ENCODE results near the gene ANKHD1. TPM values are rescaled to one million over a fixed set of nuclear protein-coding genes. Genes with fewer than 3 reads are reported as not detected.
A peak's percentile ranks its signal among the peaks of the same experiment; 100 is the strongest.

ANKHD1 gene
- total RNA-seq, 2 experiments from 2014 or later, result 148 to 156 TPM

DNA sequence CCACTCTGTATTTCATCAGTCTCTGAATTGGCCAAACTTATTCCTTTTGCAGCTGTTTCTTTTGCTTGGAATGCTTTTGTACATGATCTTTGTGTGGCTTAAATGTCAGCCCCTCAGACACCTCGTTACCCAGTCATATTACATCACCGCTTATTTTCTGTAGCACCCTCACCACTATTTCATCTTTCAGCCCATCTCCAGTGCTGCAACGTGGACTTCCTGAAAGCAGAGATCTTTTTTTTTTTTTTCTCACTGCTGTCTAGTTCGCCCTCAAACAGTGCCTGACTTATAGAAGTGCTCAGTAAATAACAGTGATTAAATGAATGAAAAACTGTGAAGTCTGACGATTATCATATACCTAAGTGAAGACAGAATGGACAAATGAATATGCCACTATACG, 154.8 kb downstream of the ANKHD1 start:
- POLR2A ChIA-PET, result interaction anchor here (0.6 to 2.0 kb wide), 6 partner anchors 8 to 135 kb away, joined by 4 to 23 read pairs (median 8); partner anchors contain the start of genes EIF4EBP3, HARS1, HARS2 and WDR55
- Mint-ChIP-seq H3K36me3 (peaks cover 32% of the 10 kb centered on the region), H3K9me3 (no peaks in the 10 kb centered on the region), H3K4me1 (peaks cover 49% of the 10 kb centered on the region), H3K27ac (peak overlapping the region; percentile 85), H3K27me3 (no peaks in the 10 kb centered on the region), H3K4me3 (peak overlapping the region; percentile 92)
- DNase-seq (no peak), ATAC-seq (ENCODE audit: low read depth) (peak; percentile 47)

DNA sequence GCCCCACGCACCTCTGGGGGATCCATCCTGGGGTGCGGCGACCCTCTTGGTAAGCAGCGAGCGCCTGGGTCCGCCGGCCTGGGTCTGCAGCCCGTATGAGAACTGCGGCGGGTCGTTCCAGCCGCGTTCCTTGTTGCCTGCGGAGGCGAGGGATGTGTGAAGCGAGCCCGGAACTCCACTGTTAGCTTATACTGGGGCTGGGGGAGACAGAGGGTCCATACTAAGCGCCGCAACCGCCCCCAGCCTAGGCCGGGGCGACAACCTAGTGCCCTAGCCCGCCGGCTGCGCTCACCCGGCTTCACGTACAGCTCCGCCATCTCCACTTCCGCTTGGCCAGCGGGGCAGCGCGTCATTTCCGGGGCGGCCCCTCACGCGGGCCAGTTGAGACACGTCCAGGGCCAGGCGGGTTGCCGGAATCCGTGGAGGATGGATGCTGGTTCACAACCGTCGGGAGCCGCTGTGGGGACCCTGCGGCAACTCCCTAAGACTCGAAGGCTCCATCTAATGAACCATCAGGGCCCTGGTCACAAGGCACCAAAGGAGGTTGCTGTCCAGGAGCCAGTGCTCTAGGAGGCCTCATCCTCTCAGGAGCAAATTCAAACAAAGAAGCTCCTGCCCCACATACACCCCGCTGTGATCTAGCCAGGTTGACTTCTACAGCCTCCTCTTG, 155.6 kb downstream of the ANKHD1 start, which contains the start of gene SRA1:
SRA1 (minus strand) TSS at position 338 of the 670 bp plus-strand sequence; CDS start at position 317, 21 bp downstream.
- peak; percentile 90 for DNase-seq
- H3K4me3 Mint-ChIP-seq, result peak within 1 kb of the TSS; percentile 92
- H3K9me3 Mint-ChIP-seq, result no peaks in the 10 kb centered on the region
- H3K27ac Mint-ChIP-seq, result peak within 1 kb of the TSS; percentile 85
- H3K36me3 Mint-ChIP-seq, result peaks cover 32% of the 10 kb centered on the region
- peak; percentile 94 for ATAC-seq (ENCODE audit: low read depth)
- POLR2A ChIA-PET, result interaction anchor here (0.6 to 2.5 kb wide), 17 partner anchors 9 to 155 kb away, joined by 3 to 23 read pairs (median 5); partner anchors contain the start of genes ANKHD1, CD14, EIF4EBP3 and IK
- no peaks in the 10 kb centered on the region for H3K27me3 Mint-ChIP-seq
- H3K4me1 Mint-ChIP-seq, result peaks cover 43% of the 10 kb centered on the region

DNA sequence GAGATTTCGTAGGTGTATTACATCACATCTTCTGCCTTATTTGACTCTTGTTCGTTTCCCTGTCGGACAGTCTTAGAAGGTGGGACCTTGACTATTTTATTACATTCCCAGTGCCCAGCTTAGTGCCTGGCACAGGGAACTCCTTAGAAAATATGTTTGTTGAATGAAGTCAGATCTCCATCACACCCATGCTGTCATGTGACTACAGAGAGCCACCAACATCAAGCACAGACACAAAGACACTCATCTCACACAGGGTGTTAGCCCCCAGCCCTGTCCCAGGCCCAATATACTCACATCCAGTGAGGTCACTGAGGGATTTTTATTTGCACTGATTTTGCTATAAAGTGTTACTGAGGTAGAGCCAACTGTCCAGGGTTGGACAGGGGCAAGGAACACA, 156.3 kb downstream of the ANKHD1 start:
- ATAC-seq (ENCODE audit: low read depth) (no peak), DNase-seq (no peak)
- Mint-ChIP-seq H3K27ac (peak overlapping the region; percentile 85), H3K36me3 (peaks cover 29% of the 10 kb centered on the region), H3K4me1 (peaks cover 45% of the 10 kb centered on the region), H3K4me3 (peak overlapping the region; percentile 92), H3K27me3 (no peaks in the 10 kb centered on the region), H3K9me3 (no peaks in the 10 kb centered on the region)
- POLR2A ChIA-PET, result interaction anchor here (0.7 to 2.5 kb wide), 11 partner anchors 8 to 228 kb away, joined by 3 to 23 read pairs (median 8); partner anchors contain the start of genes ANKHD1, CD14, EIF4EBP3 and IK

DNA sequence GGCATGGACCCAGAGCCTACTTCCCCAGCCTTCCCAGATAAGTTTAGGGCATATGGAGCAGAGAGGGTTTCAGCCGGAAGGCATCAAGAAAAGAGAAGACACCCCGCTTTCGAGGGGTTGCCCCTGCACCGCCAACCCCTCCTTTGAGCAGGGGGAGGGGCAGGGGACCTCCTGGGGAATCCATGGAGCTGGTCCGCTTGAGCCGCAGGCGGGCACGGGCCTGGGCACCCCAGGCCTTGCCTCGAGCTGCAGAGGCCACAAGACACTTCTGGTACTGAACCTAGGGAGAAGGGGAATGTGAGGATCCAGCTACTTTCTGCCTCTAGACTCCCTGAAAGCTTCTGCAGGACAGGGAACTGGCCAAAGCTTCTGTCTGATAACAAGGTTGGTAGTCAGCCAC, 156.9 kb downstream of the ANKHD1 start:
- Mint-ChIP-seq H3K4me1 (peaks cover 43% of the 10 kb centered on the region), H3K4me3 (no peak overlapping the region), H3K27me3 (no peaks in the 10 kb centered on the region), H3K36me3 (peaks cover 24% of the 10 kb centered on the region), H3K9me3 (no peaks in the 10 kb centered on the region), H3K27ac (no peak overlapping the region)
- POLR2A ChIA-PET, result interaction anchor here (0.7 to 2.5 kb wide), 3 partner anchors 74 to 228 kb away, joined by 4 to 13 read pairs (median 5); partner anchors contain the start of genes CD14, IK and NDUFA2
- DNase-seq, result no peak
- ATAC-seq (ENCODE audit: low read depth), result no peak

DNA sequence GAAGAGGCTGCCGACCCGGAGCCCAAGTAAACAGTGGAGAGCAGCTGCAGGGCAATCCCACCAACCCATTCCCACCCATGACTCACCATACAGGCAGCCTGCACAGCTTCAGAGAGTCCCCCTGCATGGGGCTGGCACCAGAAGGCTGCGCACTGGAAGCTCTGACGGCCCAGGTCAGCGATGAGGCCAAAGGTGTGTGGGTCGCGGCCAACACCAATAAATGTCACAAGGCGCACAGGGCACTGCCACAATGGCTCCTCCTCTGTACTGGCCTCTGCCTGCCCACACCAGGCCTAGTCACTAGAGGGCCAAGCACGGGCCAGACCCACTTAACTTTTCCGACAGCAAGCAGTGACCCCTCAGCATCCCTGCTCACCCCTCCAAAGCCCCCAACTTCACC, 158.6 kb downstream of the ANKHD1 start:
- Mint-ChIP-seq H3K36me3 (peaks cover 16% of the 10 kb centered on the region), H3K9me3 (no peaks in the 10 kb centered on the region), H3K27me3 (no peaks in the 10 kb centered on the region), H3K4me1 (peaks cover 31% of the 10 kb centered on the region), H3K27ac (no peak overlapping the region), H3K4me3 (no peak overlapping the region)
- ATAC-seq (ENCODE audit: low read depth) (no peak), DNase-seq (no peak)
- POLR2A ChIA-PET, result interaction anchor here (2.9 kb wide), 1 partner anchor 12 kb away, joined by 12 read pairs; the partner anchor contains the start of gene EIF4EBP3

DNA sequence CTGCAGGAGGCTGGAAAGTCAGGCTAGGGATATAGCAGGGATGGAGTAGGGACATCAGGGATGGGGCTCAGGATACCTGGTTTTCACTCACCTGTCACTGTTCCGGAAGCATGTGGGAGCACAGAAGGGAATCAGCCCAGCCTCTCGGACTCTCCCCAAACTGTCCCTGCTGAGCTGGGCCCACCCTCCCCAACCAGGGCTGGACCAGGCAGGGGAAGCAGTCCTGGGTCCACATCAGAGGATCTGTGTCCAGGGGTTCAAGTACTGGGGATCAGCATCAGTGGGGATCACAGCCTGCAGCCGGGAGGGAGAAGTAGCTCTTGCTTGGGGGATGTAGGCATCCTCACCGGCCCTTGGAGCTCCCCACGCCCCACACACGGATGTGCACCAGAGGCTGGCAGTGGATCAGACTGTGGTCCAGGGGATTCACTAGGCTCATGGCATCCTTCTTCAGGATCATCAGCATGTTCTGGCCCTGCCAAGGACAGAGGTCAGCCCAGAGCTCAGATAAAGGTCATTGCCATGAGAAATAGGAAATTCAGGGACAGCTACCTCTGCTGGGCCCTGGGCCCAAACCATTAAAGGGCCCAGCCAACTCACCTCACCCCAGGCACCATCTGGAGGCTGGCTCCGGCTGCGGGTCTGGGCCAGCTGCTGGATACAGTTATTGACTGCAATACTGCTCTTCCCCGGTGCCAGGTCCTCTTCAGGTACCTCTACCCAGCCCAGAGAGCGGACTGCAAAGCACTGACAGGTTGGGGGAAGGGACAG, 160.3 kb downstream of the ANKHD1 start:
- no peak overlapping the region for H3K4me3 Mint-ChIP-seq
- DNase-seq (no peak), ATAC-seq (ENCODE audit: low read depth) (no peak)
- H3K27me3 Mint-ChIP-seq, result no peaks in the 10 kb centered on the region
- no peak overlapping the region for H3K27ac Mint-ChIP-seq
- H3K9me3 Mint-ChIP-seq, result no peaks in the 10 kb centered on the region
- H3K4me1 Mint-ChIP-seq, result peaks cover 30% of the 10 kb centered on the region
- H3K36me3 Mint-ChIP-seq, result peaks cover 13% of the 10 kb centered on the region
- POLR2A ChIA-PET, result interaction anchor here (2.9 kb wide), 1 partner anchor 14 kb away, joined by 12 read pairs; the partner anchor contains the start of gene EIF4EBP3

DNA sequence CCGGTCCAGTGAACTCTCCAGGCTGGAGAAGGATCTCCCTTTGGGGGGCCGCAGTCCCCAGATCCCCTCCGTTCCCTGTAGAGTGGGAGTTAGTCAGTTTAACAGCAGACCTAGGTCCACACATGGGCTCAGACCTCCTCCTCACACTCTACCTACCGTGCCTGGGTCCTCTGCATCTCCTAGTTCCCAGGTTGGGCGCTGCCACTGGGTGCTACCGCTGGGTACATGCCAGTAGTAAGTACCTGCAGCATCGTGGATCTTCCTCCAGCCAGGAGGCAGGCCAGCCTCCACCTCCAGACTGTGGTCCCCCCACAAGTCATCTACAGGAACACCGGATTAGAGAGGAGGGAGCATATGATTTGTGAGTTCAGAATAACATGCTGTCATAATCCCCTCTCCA, 162.0 kb downstream of the ANKHD1 start:
- peaks cover 20% of the 10 kb centered on the region for H3K36me3 Mint-ChIP-seq
- DNase-seq (no peak), ATAC-seq (ENCODE audit: low read depth) (no peak)
- no peaks in the 10 kb centered on the region for H3K27me3 Mint-ChIP-seq
- H3K9me3 Mint-ChIP-seq, result no peaks in the 10 kb centered on the region
- peaks cover 34% of the 10 kb centered on the region for H3K4me1 Mint-ChIP-seq
- H3K4me3 Mint-ChIP-seq, result peak overlapping the region; percentile 89
- POLR2A ChIA-PET, result interaction anchor here (0.9 to 2.7 kb wide), 7 partner anchors 12 to 162 kb away, joined by 3 to 23 read pairs (median 4); partner anchors contain the start of genes ANKHD1, EIF4EBP3, HARS1 and HARS2
- peak overlapping the region; percentile 98 for H3K27ac Mint-ChIP-seq

DNA sequence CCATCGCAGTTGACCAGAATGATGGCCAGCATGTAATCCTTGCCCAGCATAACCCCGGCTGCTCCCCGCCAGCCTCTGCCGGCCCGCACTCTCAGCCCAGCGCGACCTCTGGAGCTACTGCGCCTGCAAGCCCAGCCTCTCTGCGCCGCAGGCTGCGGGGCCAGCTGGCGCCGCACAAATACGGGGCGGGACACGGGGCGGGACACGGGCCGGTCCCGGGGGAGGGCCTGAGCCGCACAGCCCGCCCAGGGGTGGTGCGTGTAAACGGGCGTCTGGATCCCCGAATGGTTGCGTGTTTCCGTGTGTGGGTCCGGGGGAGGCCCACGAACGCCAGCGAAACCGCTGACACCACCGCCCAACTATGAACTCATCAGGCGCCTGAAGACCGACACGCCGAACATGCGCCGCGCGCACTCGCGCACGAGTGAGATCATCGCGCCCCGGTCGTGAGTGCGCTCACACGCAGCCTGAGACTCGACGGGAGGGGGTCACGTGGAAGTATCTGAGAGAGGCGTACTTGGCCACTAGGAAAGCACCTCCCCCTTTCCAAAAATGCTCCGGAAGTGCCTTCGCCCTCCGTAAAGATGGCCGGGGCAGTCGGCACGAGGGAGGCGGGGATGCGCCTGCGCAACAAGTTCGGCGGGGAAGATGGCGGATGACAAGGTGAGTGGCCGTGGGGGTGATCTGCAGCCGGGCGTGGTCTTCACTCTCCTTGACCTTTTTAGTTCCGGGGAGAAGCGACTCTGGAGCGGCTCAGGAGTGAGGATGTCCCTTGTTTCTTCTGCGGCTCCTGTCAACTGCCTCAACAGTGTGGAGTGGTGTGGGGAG, 162.8 kb downstream of the ANKHD1 start, which contains the start of the genes APBB3 and SLC35A4:
APBB3 (minus strand) TSS at position 403 of the 828 bp plus-strand sequence; CDS start at position 50, 353 bp downstream.
SLC35A4 (plus strand) TSS at position 633 of the 828 bp plus-strand sequence. CDS start 2,342 bp downstream, outside the sequence.
- Mint-ChIP-seq H3K4me1 (peaks cover 39% of the 10 kb centered on the region), H3K27me3 (no peaks in the 10 kb centered on the region), H3K9me3 (no peaks in the 10 kb centered on the region), H3K36me3 (peaks cover 22% of the 10 kb centered on the region), H3K27ac (peak within 1 kb of the TSS; percentile 98), H3K4me3 (peak within 1 kb of the TSS; percentile 89)
- POLR2A ChIA-PET, result interaction anchor here (0.9 to 2.7 kb wide), 7 partner anchors 13 to 163 kb away, joined by 3 to 23 read pairs (median 4); partner anchors contain the start of genes ANKHD1, EIF4EBP3, HARS1 and HARS2
- DNase-seq (peak; percentile 93), ATAC-seq (ENCODE audit: low read depth) (peak; percentile 93)

DNA sequence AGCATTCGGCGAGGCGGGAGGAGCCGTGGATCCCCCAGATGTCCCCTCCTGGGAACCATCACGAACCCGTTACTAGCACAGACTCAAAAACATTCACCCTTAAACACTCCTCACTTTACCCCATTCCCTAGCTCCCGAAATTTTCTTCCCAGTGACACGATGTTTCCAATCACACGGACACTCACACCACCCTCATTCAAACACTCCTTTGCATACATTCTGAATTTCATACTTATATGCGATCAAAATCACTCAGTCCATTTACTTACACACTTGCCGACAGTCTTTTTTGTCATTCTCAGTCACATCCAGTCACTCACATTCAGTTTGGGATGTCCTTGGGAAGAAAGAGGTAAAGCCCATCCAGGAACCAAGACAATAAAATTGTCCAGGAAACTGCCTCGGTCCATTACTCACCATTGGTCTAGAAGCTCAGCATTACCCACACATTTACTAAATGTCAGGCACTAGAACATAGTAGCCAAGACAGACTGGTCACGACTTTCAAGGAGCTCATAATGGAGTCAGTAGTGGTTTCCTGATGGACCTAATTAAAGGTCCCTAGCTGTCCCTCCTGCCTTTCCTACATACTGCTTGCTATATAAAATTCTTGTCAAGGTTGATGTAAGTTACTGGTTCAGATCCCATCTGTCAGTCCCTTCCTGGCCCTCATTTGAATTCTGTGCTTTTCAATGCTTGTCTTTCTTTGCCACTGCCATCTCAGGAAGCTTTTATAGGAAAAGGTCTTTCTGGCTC, 163.6 kb downstream of the ANKHD1 start:
- DNase-seq, result no peak
- H3K4me1 Mint-ChIP-seq, result peaks cover 41% of the 10 kb centered on the region
- peaks cover 22% of the 10 kb centered on the region for H3K36me3 Mint-ChIP-seq

DNA sequence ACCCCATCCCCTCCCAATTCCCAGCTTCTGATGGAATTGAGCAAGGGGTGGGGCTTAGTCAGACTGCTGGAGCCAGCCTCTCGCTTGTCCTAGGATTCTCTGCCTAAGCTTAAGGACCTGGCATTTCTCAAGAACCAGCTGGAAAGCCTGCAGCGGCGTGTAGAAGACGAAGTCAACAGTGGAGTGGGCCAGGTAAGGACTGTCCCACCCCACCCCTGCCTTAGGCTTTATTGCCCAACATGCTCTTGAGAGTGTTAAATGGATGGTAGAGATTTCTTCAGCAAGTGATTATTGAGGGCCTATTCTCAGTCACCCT, 164.1 kb downstream of the ANKHD1 start:
- ATAC-seq (ENCODE audit: low read depth), result no peak
- peaks cover 42% of the 10 kb centered on the region for H3K4me1 Mint-ChIP-seq
- H3K36me3 Mint-ChIP-seq, result peaks cover 21% of the 10 kb centered on the region
- no peak for DNase-seq
- no peaks in the 10 kb centered on the region for H3K9me3 Mint-ChIP-seq
- H3K4me3 Mint-ChIP-seq, result peak overlapping the region; percentile 89
- H3K27me3 Mint-ChIP-seq, result no peaks in the 10 kb centered on the region
- H3K27ac Mint-ChIP-seq, result peak overlapping the region; percentile 98
- POLR2A ChIA-PET, result interaction anchor here (0.8 to 3.1 kb wide), 4 partner anchors 8 to 134 kb away, joined by 3 to 23 read pairs (median 8); partner anchors contain the start of genes EIF4EBP3, SRA1 and ZMAT2

More for the DNA sequence above, 163.6 kb downstream of the ANKHD1 start:
- Mint-ChIP-seq H3K9me3 (no peaks in the 10 kb centered on the region), H3K27ac (peak overlapping the region; percentile 98), H3K27me3 (no peaks in the 10 kb centered on the region), H3K4me3 (peak overlapping the region; percentile 89)
- ATAC-seq (ENCODE audit: low read depth), result no peak
- POLR2A ChIA-PET, result interaction anchor here (0.8 to 3.1 kb wide), 5 partner anchors 8 to 146 kb away, joined by 3 to 23 read pairs (median 5); partner anchors contain the start of genes EIF4EBP3, SRA1 and ZMAT2

DNA sequence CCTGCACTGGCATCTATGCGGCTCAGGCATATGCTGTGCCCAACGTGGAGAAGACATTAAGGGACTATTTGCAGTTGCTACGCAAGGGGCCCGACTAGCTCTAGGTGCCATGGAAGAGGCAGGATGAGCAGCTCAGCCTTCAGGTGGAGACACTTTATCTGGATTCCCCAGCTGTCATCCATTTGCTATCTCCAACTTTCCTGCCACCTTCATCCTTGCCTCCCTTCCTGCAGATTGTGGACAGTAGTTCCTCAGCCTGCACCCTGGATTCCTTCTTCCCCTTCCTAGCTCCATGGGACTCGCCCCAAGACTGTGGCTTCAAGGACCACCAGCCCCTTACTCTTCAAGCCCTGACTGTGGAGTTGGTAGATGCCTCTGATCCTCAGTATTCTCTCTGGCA, 165.0 kb downstream of the ANKHD1 start:
- no peak overlapping the region for H3K4me3 Mint-ChIP-seq
- POLR2A ChIA-PET, result interaction anchor here (0.6 to 3.1 kb wide), 3 partner anchors 9 to 451 kb away, joined by 3 to 14 read pairs (median 4); partner anchors contain the start of genes IK, NDUFA2 and SRA1
- H3K9me3 Mint-ChIP-seq, result no peaks in the 10 kb centered on the region
- peaks cover 42% of the 10 kb centered on the region for H3K4me1 Mint-ChIP-seq
- ATAC-seq (ENCODE audit: low read depth), result no peak
- peaks cover 19% of the 10 kb centered on the region for H3K36me3 Mint-ChIP-seq
- no peak overlapping the region for H3K27ac Mint-ChIP-seq
- DNase-seq, result no peak
- H3K27me3 Mint-ChIP-seq, result no peaks in the 10 kb centered on the region
